Stimulated activated CD8-positive, alpha-beta memory T cell treated with anti-CD3 and anti-CD28 coated beads, Interleukin-12 subunit alpha, Interleukin-12 subunit beta, amount 100 ng/mL, for 1 hour (primary cell): ENCODE data around the gene JARID2.

Experiments used
- DNase-seq: peaks from one replicate; pipeline ENCODE4 v3.0.0-alpha.2; 2020; ENCODE audit warnings: low read depth

The JARID2 gene

GRCh38 chr6:15507221-15507620 lies 261.4 kb downstream of the JARID2 start:
- DNase-seq, result no peak

GRCh38 chr6:15507746-15508145 lies 261.9 kb downstream of the JARID2 start:
- no peak for DNase-seq

GRCh38 chr6:15508441-15508871 lies 262.6 kb downstream of the JARID2 start:
- DNase-seq, result no peak

- DNase-seq, result no peak
These were observed 263.1 kb downstream of the JARID2 start for GRCh38 chr6:15508931-15509330.

GRCh38 chr6:15509335-15509933 lies 263.6 kb downstream of the JARID2 start:
- no peak for DNase-seq

GRCh38 chr6:15510121-15510520 lies 264.3 kb downstream of the JARID2 start:
- no peak for DNase-seq

- no peak for DNase-seq
These were observed 264.8 kb downstream of the JARID2 start for GRCh38 chr6:15510536-15511247.

GRCh38 chr6:15511248-15512125 lies 265.6 kb downstream of the JARID2 start:
- no peak for DNase-seq

- DNase-seq, result no peak
These were observed 266.3 kb downstream of the JARID2 start for GRCh38 chr6:15512126-15512525.

- DNase-seq, result no peak
These were observed 266.9 kb downstream of the JARID2 start for GRCh38 chr6:15512721-15513120.

GRCh38 chr6:15513131-15513771 lies 267.4 kb downstream of the JARID2 start:
- no peak for DNase-seq

- DNase-seq, result no peak
These were observed 268.2 kb downstream of the JARID2 start for GRCh38 chr6:15513801-15514711.

- DNase-seq, result no peak
These were observed 269.4 kb downstream of the JARID2 start for GRCh38 chr6:15515226-15515625.

- no peak for DNase-seq
These were observed 269.9 kb downstream of the JARID2 start for GRCh38 chr6:15515660-15516375.

- no peak for DNase-seq
These were observed 270.5 kb downstream of the JARID2 start for GRCh38 chr6:15516378-15516777.

- DNase-seq, result no peak
These were observed 271.2 kb downstream of the JARID2 start for GRCh38 chr6:15516923-15517560.

- no peak for DNase-seq
These were observed 271.7 kb downstream of the JARID2 start for GRCh38 chr6:15517600-15517999.

GRCh38 chr6:15518057-15518456 lies 272.2 kb downstream of the JARID2 start:
- DNase-seq, result no peak

GRCh38 chr6:15518878-15519277 lies 273.0 kb downstream of the JARID2 start:
- DNase-seq, result no peak

GRCh38 chr6:15519681-15520080 lies 273.8 kb downstream of the JARID2 start:
- DNase-seq, result no peak
